WTC11 (cell line): ENCODE data around the gene PSMC4.

Experiments
- FOXK1 ChIP-seq: sonication (generic); formaldehyde crosslinking; IDR thresholded peaks from 2 replicates; pipeline ENCODE4 v1.8.0; 2022; ENCODE audit warnings: mild to moderate bottlenecking, moderate library complexity, missing genetic modification reagents
- JUN ChIP-seq: sonication (generic); formaldehyde crosslinking; IDR thresholded peaks from 2 replicates; pipeline ENCODE4 v1.8.0; 2023; ENCODE audit warnings: mild to moderate bottlenecking, missing genetic modification reagents
- NR2C2 ChIP-seq: sonication (generic); formaldehyde crosslinking; IDR thresholded peaks from 2 replicates; pipeline ENCODE4 v1.8.0; 2022; ENCODE audit warnings: mild to moderate bottlenecking, missing genetic modification reagents
- TF ChIP-seq, protein P1 (sequence below): sonication (generic); formaldehyde crosslinking; conservative IDR thresholded peaks from 2 replicates; pipeline ENCODE4 v1.8.1; 2022; ENCODE audit warnings: mild to moderate bottlenecking, missing genetic modification reagents
- TF ChIP-seq, protein P2 (sequence below): fragments of 200-600 bp; IDR thresholded peaks from 2 replicates; pipeline ENCODE4 v1.8.0; 2022; ENCODE audit warnings: antibody characterized with exemption

GRCh38 chr19:39946532-39946931, 24.4 kb upstream of the PSMC4 start:
- TF ChIP-seq, protein P1, sequence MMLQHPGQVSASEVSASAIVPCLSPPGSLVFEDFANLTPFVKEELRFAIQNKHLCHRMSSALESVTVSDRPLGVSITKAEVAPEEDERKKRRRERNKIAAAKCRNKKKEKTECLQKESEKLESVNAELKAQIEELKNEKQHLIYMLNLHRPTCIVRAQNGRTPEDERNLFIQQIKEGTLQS (CRISPR knock-in tag), result no peak
- TF ChIP-seq, protein P2, sequence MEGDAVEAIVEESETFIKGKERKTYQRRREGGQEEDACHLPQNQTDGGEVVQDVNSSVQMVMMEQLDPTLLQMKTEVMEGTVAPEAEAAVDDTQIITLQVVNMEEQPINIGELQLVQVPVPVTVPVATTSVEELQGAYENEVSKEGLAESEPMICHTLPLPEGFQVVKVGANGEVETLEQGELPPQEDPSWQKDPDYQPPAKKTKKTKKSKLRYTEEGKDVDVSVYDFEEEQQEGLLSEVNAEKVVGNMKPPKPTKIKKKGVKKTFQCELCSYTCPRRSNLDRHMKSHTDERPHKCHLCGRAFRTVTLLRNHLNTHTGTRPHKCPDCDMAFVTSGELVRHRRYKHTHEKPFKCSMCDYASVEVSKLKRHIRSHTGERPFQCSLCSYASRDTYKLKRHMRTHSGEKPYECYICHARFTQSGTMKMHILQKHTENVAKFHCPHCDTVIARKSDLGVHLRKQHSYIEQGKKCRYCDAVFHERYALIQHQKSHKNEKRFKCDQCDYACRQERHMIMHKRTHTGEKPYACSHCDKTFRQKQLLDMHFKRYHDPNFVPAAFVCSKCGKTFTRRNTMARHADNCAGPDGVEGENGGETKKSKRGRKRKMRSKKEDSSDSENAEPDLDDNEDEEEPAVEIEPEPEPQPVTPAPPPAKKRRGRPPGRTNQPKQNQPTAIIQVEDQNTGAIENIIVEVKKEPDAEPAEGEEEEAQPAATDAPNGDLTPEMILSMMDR, result no peak
- TF ChIP-seq JUN (CRISPR knock-in tag) (no peak), NR2C2 (no peak), FOXK1 (CRISPR knock-in tag) (no peak)
